ENCODE data around the gene BMP10. TPM values are rescaled to one million over a fixed set of nuclear protein-coding genes. Genes with fewer than 3 reads are reported as not detected.

BMP10 gene
- total RNA-seq, 1 donor from 2014 or later, result not detected

DNA sequence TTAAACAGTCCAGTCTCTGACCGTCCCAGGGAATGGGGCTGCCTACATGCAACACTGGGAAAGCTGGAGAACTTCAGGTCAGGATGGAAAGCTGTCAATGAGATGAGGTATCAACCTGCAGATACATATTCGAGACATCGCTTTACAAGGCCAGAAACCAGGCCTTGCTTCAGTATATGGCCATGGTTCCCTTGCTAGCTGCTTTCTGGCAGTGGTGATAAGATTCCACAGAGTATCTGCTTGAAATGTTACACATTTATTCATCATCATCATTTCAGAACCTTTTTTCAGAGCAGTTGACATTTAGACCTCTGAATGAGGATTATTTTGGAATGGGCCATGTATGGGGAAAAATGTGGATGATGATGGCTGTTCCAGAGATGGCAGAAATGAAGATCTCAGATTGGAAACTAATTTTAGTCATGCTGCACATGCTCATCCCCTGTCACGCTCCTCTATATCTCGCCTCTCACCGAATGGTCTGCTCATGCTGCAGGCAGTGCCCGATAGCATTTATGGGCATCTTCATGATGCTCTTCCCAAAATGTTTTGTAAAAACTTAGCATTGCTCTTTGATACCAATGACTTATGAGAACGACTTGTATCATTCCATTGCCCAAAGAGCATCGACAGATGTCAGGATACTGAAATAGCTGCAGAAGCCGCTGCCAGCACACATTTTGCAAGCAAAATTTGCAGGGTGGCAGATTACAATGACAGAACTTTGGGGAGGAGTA lies 14.0 kb upstream of the BMP10 start:
- intact Hi-C loops (cut with micrococcal nuclease), result no loop called here
- no peak overlapping the region for H3K4me3 Mint-ChIP-seq (ENCODE audit: low read depth)

DNA sequence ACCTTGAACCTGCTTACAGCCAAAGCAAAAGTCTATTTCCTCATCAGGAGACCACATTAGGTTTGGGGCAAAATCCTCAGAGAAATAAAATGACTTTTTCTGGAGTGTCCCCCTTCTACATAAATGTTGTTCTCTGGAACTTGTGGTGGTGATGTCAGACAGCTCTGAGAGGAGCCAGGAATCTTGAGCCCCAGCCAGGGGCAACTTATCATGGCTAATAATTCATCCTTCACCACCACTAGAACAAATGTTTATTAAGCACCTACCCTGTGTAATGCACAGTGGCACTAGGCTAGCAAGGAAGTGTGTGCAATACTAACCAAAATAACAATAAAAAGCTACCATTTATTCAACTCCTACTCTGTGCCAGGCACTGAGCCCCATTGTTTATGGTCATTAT lies 9.0 kb upstream of the BMP10 start:
- intact Hi-C loops (cut with micrococcal nuclease), result no loop called here
- no peak for DNase-seq (ENCODE audit: low spot score)
- Mint-ChIP-seq H3K9me3 (no peaks in the 10 kb centered on the region), H3K27ac (no peak overlapping the region), H3K4me1 (ENCODE audit: low read depth) (peaks cover 2% of the 10 kb centered on the region), H3K36me3 (ENCODE audit: low read depth) (no peaks in the 10 kb centered on the region), H3K4me3 (ENCODE audit: low read depth) (no peak overlapping the region), H3K27me3 (ENCODE audit: low read depth) (peaks cover 50% of the 10 kb centered on the region)

More for the DNA sequence above, 14.0 kb upstream of the BMP10 start:
- H3K9me3 Mint-ChIP-seq, result no peaks in the 10 kb centered on the region
- peaks cover 36% of the 10 kb centered on the region for H3K27me3 Mint-ChIP-seq (ENCODE audit: low read depth)
- no peak overlapping the region for H3K27ac Mint-ChIP-seq
- H3K4me1 Mint-ChIP-seq (ENCODE audit: low read depth), result no peaks in the 10 kb centered on the region
- H3K36me3 Mint-ChIP-seq (ENCODE audit: low read depth), result no peaks in the 10 kb centered on the region
- no peak for DNase-seq (ENCODE audit: low spot score)

DNA sequence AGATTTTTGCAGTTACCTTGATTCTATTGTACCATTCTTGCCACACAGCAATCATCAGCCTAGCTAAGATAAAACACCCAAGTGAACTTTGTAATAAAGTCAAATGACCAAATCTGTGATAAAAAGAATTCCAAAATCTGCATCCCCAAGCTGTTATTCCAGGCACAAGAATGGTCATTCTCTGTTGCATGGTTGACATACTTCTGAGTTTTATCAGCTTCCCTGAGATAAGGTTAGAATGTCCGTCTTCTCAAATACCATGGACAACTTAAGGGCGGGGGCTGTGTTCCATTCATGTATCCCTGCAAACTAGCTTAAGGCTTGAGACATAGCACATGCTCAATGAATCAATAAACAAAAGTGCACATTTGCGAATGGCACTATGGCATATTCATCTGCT lies 8.1 kb upstream of the BMP10 start:
- Mint-ChIP-seq H3K36me3 (ENCODE audit: low read depth) (no peaks in the 10 kb centered on the region), H3K4me3 (ENCODE audit: low read depth) (no peak overlapping the region), H3K9me3 (no peaks in the 10 kb centered on the region), H3K27ac (no peak overlapping the region), H3K4me1 (ENCODE audit: low read depth) (peaks cover 2% of the 10 kb centered on the region), H3K27me3 (ENCODE audit: low read depth) (peaks cover 47% of the 10 kb centered on the region)
- no peak for DNase-seq (ENCODE audit: low spot score)
- intact Hi-C loops (cut with micrococcal nuclease), result no loop called here

DNA sequence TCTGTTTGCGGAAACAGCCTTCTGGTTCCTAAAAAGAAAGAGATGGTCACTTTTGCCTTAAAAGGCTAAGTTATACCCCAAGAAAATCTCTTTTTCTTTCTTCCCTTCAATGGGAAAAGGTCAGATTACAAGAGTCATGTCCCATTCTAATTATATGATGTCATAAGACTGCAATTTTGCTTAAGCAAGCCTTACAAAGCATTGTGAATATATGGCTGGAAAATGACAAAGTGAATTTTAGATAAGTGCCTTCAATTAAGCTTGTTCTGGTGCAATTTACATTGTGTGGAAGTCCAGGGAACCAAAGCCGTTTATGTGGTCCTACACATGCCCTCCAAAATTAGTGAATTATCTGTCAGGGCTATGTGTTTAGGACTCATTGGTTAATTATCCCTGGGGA lies 7.6 kb upstream of the BMP10 start:
- H3K9me3 Mint-ChIP-seq, result no peaks in the 10 kb centered on the region
- H3K27ac Mint-ChIP-seq, result no peak overlapping the region
- H3K27me3 Mint-ChIP-seq (ENCODE audit: low read depth), result peaks cover 46% of the 10 kb centered on the region
- intact Hi-C loops (cut with micrococcal nuclease), result no loop called here
- H3K36me3 Mint-ChIP-seq (ENCODE audit: low read depth), result no peaks in the 10 kb centered on the region
- no peak overlapping the region for H3K4me3 Mint-ChIP-seq (ENCODE audit: low read depth)
- H3K4me1 Mint-ChIP-seq (ENCODE audit: low read depth), result peaks cover 2% of the 10 kb centered on the region
- no peak for DNase-seq (ENCODE audit: low spot score)

DNA sequence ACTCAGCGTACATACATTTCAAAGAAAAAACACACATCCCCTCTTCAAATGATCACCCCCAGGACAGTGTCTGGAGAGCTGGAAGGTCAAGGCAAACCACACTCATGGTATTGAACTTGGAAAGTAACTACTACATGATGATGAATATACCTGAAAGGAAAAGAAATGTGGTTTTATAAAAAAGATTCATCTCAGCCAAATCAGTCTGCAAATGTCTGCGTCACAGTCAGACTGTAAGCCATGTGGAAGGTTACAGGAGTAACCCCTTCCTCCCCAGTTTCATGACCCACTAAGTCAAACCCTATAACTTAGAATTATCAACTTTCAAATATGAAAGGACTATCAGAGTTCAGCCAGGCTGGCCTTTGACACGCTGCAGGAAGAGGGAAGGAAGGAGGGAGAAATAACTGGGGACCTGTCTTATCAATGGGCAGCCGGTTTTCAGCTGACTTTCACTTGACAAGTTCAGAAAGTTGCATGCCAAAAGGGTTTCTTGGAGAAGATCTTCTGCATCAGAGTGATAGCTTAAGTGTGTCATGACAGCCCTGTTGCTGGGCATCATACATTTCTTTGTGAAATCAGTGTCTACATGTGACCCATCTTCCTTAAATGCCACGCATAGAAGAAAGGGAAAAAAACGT lies 7.0 kb upstream of the BMP10 start:
- Mint-ChIP-seq H3K4me1 (ENCODE audit: low read depth) (peaks cover 2% of the 10 kb centered on the region), H3K27me3 (ENCODE audit: low read depth) (peaks cover 47% of the 10 kb centered on the region), H3K36me3 (ENCODE audit: low read depth) (no peaks in the 10 kb centered on the region), H3K27ac (no peak overlapping the region), H3K9me3 (no peaks in the 10 kb centered on the region), H3K4me3 (ENCODE audit: low read depth) (no peak overlapping the region)
- intact Hi-C loops (cut with micrococcal nuclease), result no loop called here
- DNase-seq (ENCODE audit: low spot score), result no peak

DNA sequence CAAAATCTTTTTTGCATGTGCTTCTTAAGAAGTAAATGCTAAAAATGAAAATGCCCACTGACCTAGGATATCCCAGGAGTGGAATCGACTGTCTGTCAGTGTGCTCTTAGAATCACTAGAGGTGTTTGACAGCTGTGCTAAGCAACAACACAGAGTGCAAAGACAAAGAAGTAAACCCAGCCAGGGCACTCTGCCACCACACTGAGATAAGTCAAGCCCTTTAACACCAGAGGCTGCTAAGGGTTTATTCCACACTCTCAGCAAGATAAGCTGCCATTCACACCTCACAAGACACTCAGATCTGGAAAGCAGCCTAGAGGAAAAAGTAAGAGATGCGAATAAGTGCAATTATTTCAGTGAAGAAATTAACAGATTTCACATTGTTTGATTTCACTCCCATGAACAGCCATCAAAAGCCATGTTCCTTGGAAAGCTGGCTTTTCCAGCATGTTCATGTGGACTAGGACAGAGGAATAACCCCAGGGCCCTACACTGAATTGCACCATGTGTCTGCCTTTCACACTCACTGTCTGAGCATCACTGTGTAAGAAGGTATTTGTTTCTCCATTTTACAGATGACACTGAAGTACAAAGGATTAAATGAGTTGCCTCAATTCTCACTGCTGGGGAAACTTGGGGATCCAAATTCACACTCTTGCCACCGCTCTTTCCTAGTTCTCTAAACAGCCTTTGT lies 6.0 kb upstream of the BMP10 start:
- Mint-ChIP-seq H3K27me3 (ENCODE audit: low read depth) (peaks cover 43% of the 10 kb centered on the region), H3K27ac (no peak overlapping the region), H3K36me3 (ENCODE audit: low read depth) (no peaks in the 10 kb centered on the region), H3K4me1 (ENCODE audit: low read depth) (peaks cover 2% of the 10 kb centered on the region), H3K4me3 (ENCODE audit: low read depth) (no peak overlapping the region), H3K9me3 (no peaks in the 10 kb centered on the region)
- intact Hi-C loops (cut with micrococcal nuclease), result no loop called here
- DNase-seq (ENCODE audit: low spot score), result no peak

DNA sequence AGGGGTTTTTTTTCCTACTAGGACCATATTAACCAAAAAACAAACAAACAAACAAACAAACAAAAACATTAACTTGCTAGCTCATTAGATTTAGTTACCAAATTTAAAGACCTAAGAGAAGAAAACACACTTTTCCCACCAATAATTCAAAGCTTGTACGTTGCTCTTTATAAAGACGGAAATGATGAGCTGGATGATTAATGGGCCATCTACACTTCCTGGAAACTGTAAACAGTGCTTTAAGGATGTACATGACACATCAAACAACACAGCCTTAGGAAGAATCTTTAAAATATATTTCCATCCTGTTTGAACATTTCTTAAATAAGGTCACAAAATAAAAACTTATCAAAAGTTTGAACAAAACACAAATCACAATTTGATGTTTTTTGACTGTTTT lies 982 bp downstream of the BMP10 start:
- Mint-ChIP-seq H3K36me3 (ENCODE audit: low read depth) (no peaks in the 10 kb centered on the region), H3K27ac (no peak overlapping the region), H3K4me1 (ENCODE audit: low read depth) (peaks cover 2% of the 10 kb centered on the region), H3K27me3 (ENCODE audit: low read depth) (peaks cover 27% of the 10 kb centered on the region), H3K9me3 (no peaks in the 10 kb centered on the region), H3K4me3 (ENCODE audit: low read depth) (no peak overlapping the region)
- intact Hi-C loops (cut with micrococcal nuclease), result no loop called here
- DNase-seq (ENCODE audit: low spot score), result no peak

DNA sequence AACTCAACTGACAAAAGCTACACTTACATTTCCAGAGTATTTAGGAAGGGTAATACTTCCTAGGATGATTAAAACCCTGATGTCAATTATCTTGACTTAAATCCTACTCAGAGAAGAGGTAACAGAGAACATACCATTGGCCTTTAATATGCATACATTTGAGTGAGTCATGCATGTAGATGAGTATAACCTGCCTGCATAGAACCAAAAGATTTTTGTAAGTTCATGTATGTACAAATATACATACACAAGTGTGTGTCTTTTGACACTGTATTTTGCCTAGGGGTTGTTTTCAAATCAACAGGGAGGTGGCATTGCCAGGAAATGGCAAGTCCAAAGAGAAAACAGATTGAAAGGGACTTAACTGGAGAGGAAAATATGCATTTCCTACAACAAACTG lies 6.1 kb downstream of the BMP10 start:
- peaks cover 3% of the 10 kb centered on the region for H3K4me1 Mint-ChIP-seq (ENCODE audit: low read depth)
- peaks cover 23% of the 10 kb centered on the region for H3K27me3 Mint-ChIP-seq (ENCODE audit: low read depth)
- no peak for DNase-seq (ENCODE audit: low spot score)
- H3K4me3 Mint-ChIP-seq (ENCODE audit: low read depth), result no peak overlapping the region
- intact Hi-C loops (cut with micrococcal nuclease), result no loop called here
- no peaks in the 10 kb centered on the region for H3K9me3 Mint-ChIP-seq
- H3K36me3 Mint-ChIP-seq (ENCODE audit: low read depth), result no peaks in the 10 kb centered on the region
- no peak overlapping the region for H3K27ac Mint-ChIP-seq

DNA sequence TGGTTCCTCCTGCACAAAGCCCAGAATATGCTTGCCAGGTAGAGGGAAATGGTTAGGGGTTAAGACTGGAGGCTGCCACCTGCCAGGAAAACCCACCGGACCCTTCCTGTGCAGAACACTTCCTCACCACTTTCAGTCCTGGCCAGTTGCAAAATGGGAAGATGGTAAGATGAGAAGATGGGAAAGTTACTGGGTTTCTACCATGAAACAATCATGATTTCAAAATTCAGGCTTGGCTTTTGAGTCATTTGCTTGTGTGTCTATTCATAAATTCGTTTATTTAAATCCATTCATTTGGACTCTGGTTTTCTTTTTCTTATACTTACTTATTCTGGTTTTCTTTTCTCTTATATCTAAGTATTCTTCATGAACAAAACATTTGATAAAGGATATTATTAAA lies 7.2 kb downstream of the BMP10 start:
- DNase-seq (ENCODE audit: low spot score), result no peak
- H3K4me1 Mint-ChIP-seq (ENCODE audit: low read depth), result peaks cover 2% of the 10 kb centered on the region

DNA sequence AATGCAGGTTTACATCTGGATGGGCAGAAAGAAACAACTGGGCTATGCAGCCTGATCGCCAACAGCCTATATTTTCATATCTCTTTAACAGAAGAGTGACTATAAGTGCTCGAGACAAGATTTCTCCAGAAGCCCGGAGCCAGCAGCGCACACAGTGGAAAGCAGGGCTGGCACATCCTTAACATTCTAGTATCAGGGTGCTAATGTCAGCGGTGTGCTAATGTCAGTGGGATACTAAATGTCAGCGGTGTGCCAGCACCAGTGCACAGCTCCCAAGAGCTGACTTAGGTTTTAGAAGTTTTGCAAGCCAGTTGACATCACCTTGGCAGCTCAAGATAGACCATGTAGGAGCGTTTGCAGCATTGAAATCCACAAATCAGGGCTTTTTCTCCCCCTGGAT lies 8.3 kb downstream of the BMP10 start:
- H3K4me3 Mint-ChIP-seq (ENCODE audit: low read depth), result no peak overlapping the region

More for the DNA sequence above, 7.2 kb downstream of the BMP10 start:
- Mint-ChIP-seq H3K9me3 (no peaks in the 10 kb centered on the region), H3K27ac (no peak overlapping the region), H3K4me3 (ENCODE audit: low read depth) (no peak overlapping the region), H3K27me3 (ENCODE audit: low read depth) (peaks cover 23% of the 10 kb centered on the region), H3K36me3 (ENCODE audit: low read depth) (no peaks in the 10 kb centered on the region)
- intact Hi-C loops (cut with micrococcal nuclease), result no loop called here

DNA sequence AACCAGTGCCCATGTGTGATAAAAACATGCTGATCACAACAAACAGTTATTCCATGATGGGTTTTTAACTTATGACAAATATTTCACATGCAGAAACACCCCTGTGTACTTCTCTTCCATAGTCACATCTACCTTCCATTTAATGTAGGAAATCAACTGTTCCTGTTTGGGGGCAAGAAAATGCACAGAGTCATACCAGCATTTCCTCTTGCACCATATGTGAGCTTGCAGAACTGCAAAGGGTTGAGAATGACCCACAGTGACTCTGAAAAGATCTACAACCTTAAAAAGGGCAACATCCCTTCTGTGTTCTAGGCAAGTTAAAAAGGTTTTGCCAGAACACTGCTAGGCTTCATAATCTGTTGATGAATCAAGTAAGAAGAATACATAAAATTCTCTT lies 9.9 kb downstream of the BMP10 start:
- no peak overlapping the region for H3K4me3 Mint-ChIP-seq (ENCODE audit: low read depth)
- intact Hi-C loops (cut with micrococcal nuclease), result no loop called here
- H3K4me1 Mint-ChIP-seq (ENCODE audit: low read depth), result peaks cover 6% of the 10 kb centered on the region
- DNase-seq (ENCODE audit: low spot score), result no peak
- H3K27ac Mint-ChIP-seq, result no peak overlapping the region
- H3K9me3 Mint-ChIP-seq, result no peaks in the 10 kb centered on the region
- no peaks in the 10 kb centered on the region for H3K36me3 Mint-ChIP-seq (ENCODE audit: low read depth)
- H3K27me3 Mint-ChIP-seq (ENCODE audit: low read depth), result peaks cover 20% of the 10 kb centered on the region

More for the DNA sequence above, 8.3 kb downstream of the BMP10 start:
- H3K36me3 Mint-ChIP-seq (ENCODE audit: low read depth), result no peaks in the 10 kb centered on the region
- no peak for DNase-seq (ENCODE audit: low spot score)
- H3K27me3 Mint-ChIP-seq (ENCODE audit: low read depth), result peaks cover 17% of the 10 kb centered on the region
- H3K4me1 Mint-ChIP-seq (ENCODE audit: low read depth), result peaks cover 2% of the 10 kb centered on the region
- intact Hi-C loops (cut with micrococcal nuclease), result no loop called here
- H3K9me3 Mint-ChIP-seq, result no peaks in the 10 kb centered on the region
- H3K27ac Mint-ChIP-seq, result no peak overlapping the region

DNA sequence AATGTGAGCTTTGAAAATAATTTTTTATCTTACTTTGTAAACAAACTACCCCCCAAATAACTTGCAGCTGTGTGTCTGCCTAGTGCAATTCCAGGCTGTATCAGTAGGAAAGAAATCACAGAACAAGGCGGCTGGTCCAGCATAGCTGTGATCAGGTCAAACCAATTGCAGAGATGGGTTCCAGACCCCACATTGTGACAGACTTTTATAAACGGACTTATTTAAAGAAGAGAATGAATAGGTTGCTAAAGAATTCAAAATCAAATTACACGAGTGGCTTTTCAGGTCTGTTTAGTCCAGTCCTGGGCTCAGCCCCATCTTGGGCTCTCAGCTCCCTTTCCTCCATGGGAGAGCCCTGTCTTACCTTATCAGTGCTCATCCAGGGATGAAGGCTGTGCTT lies 11.1 kb downstream of the BMP10 start:
- H3K27me3 Mint-ChIP-seq (ENCODE audit: low read depth), result peaks cover 20% of the 10 kb centered on the region
- H3K9me3 Mint-ChIP-seq, result no peaks in the 10 kb centered on the region
- intact Hi-C loops (cut with micrococcal nuclease), result no loop called here
- H3K4me3 Mint-ChIP-seq (ENCODE audit: low read depth), result no peak overlapping the region
- peaks cover 6% of the 10 kb centered on the region for H3K4me1 Mint-ChIP-seq (ENCODE audit: low read depth)
- DNase-seq (ENCODE audit: low spot score), result no peak
- H3K36me3 Mint-ChIP-seq (ENCODE audit: low read depth), result no peaks in the 10 kb centered on the region
- H3K27ac Mint-ChIP-seq, result no peak overlapping the region

DNA sequence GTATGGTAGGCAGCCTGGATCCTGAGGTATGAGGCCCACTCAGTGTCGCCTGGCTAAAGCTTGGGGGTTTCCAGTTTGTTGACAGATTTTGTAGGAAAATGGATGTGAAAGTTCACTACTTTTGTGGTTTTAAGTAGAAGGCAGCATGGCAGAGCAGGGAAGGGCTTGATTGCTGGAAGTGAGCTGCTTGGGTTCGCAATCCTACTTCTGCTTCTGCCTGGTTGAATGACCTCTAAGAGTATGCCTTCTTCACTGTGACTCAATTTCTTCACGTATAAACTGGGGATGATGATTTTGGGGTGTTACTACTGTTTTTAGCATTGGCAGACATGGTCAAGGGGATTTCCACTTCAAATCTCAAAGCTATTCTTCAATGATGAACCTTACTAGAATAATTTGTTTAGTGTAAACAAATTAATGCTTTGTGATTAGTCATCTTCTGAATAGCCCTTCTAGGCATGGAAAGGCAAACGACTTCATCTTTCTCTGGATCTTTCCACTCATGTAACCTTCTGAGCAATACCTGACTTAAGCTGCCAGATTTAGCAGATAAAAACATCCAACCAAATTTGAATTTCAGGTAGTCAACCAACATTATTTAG lies 13.2 kb downstream of the BMP10 start:
- Mint-ChIP-seq H3K4me3 (ENCODE audit: low read depth) (no peak overlapping the region), H3K9me3 (no peaks in the 10 kb centered on the region), H3K36me3 (ENCODE audit: low read depth) (no peaks in the 10 kb centered on the region), H3K4me1 (ENCODE audit: low read depth) (peaks cover 6% of the 10 kb centered on the region), H3K27me3 (ENCODE audit: low read depth) (peaks cover 24% of the 10 kb centered on the region), H3K27ac (no peak overlapping the region)
- no peak for DNase-seq (ENCODE audit: low spot score)
- intact Hi-C loops (cut with micrococcal nuclease), result no loop called here
